ENCODE measurements around the gene KBTBD13.

DNA sequence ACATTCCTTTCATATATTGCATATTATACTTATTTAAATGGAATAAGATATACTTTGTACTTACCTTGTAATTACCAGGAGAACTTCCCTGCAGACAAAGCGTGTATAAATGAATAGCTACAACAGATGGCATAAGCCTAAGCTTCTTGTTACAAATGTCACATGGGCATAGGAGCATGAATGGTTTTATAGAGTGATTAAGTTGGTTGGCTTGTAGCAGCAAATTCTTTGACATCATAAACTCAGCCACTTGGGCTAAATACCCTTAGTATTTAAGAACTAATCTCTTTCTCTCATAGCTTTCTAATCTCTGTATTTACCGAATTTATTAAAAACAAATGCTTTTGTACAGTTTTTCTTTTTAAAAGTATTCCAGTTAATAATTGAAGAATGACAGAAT is 38.5 kb downstream of the KBTBD13 start, which contains the start of gene UBAP1L:
- TF ChIP-seq POLR2AphosphoS5 (IDR thresholded peaks at IDR 0.05; ENCODE audit: low read depth, low read length): no peak
- no peak for TF ChIP-seq SIN3A (IDR thresholded peaks at IDR 0.05; ENCODE audit: borderline replicate concordance, insufficient read depth, low read length)

Data from PFSK-1 (cell line).